HFF-Myc (cell line): ENCODE data around the gene ADGRD1.

Experiments
- DNase-seq: peaks from one replicate; pipeline ENCODE4 v3.0.0-alpha.2; 2011; ENCODE audit warnings: low read depth; ENCODE audit errors: extremely low read depth
- H3K4me3 ChIP-seq: replicated peaks from 2 replicates; pipeline ENCODE4 v1.5.1; 2011; ENCODE audit warnings: low read depth, mild to moderate bottlenecking, control low read depth, low read length
- TF ChIP-seq, protein P1 (sequence below): IDR thresholded peaks from 2 replicates; pipeline ENCODE4 v1.5.1; 2012; ENCODE audit warnings: mild to moderate bottlenecking, low read depth, low read length, control low read depth; ENCODE audit errors: missing control alignments

The ADGRD1 gene

DNA sequence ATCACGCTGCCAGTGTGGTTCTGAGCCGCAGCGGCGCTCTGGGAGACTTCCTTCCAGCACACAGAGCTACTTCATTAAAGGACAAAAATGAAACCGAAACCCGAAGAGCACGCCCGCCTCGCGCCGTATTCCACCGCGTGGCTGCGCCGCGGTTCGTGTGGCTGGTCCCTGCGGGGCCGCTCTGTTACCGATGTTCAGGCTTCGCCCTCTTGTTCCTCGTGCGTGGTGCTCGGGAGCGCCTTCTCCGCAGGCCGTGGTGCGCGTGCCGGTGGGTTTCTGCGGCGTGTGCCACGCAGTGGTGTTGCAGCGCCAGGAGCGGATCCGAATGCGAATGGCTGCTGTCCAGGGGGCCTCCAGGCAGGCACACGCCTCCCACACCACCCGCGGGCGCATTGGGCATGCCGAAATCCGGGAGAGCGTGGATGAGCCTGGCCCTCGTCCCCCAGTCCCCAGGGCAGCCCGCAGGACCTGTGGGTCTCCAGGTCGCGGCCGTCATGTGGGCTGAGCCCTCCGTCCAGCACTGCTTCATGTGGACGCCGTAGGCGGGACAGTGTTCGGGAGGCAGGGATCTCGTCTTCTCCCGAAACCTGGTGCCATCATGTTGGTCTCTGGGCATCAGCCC, 91.2 kb downstream of the ADGRD1 start:
- TF ChIP-seq, protein P1, sequence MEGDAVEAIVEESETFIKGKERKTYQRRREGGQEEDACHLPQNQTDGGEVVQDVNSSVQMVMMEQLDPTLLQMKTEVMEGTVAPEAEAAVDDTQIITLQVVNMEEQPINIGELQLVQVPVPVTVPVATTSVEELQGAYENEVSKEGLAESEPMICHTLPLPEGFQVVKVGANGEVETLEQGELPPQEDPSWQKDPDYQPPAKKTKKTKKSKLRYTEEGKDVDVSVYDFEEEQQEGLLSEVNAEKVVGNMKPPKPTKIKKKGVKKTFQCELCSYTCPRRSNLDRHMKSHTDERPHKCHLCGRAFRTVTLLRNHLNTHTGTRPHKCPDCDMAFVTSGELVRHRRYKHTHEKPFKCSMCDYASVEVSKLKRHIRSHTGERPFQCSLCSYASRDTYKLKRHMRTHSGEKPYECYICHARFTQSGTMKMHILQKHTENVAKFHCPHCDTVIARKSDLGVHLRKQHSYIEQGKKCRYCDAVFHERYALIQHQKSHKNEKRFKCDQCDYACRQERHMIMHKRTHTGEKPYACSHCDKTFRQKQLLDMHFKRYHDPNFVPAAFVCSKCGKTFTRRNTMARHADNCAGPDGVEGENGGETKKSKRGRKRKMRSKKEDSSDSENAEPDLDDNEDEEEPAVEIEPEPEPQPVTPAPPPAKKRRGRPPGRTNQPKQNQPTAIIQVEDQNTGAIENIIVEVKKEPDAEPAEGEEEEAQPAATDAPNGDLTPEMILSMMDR, result no peak
- no peak overlapping the region for H3K4me3 ChIP-seq

DNA sequence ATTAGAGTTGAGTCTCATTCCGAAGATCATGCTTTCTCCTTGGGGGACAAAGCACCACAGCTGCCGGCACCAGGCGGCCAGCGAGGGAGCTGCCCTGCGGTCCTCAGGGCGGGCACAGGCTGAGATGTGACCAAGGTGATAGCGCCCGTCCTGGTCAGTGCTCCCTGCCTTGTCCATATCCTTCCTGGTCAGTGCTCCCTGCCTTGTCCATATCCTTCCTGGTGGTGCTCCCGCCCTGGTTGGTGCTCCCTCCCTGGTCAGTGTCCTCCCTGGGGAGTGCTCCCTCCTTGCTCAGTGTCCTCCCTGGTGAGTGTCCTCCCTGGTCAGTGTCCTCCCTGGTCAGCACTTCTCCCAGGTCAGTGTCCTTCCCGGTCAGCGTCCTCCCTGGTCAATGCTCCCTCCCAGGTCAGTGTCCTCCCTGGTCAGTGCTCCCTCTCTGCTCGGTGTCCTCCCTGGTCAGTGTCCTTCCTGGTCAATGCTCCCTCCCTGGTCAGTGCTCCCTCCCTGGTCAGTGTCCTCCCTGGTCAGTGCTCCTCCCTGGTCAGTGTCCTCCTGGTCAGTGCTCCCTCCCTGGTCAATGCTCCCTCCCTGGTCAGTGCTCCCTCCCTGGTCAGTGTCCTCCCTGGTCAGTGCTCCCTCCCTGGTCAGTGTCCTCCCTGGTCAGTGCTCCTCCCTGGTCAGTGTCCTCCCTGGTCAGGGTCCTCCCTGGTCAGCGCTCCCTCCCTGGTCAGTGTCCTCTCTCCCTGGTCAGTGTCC, 92.2 kb downstream of the ADGRD1 start:
- no peak overlapping the region for H3K4me3 ChIP-seq
- TF ChIP-seq, protein P1, result no peak
- no peak for DNase-seq

More for the DNA sequence above, 91.2 kb downstream of the ADGRD1 start:
- DNase-seq, result no peak

DNA sequence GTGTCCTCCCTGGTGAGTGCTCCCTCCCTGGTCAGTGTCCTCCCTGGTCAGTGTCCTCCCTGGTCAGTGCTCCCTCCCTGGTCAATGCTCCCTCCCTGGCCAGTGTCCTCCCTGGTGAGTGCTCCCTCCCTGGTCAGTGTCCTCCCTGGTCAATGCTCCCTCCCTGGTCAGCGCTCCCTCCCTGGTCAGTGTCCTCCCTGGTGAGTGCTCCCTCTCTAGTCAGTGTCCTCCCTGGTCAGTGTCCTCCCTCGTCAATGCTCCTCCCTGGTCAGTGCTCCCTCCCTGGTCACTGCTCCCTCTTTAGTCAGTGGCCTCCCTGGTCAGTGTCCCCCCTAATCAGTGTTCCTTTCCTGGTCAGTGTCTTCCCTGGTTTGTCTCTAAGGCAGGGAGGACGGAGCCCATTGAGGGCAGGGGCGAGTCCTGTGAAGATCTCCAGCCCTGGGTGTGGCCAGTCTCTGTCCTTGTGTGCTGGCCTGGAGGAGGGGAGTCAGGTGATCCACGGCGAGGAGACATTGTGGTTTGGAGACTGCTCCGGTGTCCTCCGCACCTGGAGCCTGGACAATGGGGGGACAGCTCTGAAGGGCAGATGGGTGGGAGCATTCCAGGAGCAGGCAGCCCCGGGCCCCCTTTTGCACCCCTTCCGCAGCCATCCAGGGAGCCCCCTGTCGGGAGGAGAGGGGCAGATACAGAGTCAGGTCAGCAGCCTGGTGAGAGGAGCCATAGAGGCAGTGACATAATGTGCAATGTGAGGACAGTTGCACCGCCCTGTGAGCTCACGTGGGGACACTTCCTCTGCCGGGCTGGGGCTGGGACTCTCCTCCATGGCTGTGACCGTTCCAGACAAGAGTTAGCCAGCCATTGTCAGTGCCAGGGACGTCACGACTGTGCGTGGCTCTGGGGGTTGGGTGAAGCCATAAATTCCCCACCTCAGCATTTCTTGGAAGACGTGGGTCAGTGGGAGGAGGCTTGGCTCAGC, 93.4 kb downstream of the ADGRD1 start:
- DNase-seq, result no peak
- TF ChIP-seq, protein P1, result no peak
- no peak overlapping the region for H3K4me3 ChIP-seq

DNA sequence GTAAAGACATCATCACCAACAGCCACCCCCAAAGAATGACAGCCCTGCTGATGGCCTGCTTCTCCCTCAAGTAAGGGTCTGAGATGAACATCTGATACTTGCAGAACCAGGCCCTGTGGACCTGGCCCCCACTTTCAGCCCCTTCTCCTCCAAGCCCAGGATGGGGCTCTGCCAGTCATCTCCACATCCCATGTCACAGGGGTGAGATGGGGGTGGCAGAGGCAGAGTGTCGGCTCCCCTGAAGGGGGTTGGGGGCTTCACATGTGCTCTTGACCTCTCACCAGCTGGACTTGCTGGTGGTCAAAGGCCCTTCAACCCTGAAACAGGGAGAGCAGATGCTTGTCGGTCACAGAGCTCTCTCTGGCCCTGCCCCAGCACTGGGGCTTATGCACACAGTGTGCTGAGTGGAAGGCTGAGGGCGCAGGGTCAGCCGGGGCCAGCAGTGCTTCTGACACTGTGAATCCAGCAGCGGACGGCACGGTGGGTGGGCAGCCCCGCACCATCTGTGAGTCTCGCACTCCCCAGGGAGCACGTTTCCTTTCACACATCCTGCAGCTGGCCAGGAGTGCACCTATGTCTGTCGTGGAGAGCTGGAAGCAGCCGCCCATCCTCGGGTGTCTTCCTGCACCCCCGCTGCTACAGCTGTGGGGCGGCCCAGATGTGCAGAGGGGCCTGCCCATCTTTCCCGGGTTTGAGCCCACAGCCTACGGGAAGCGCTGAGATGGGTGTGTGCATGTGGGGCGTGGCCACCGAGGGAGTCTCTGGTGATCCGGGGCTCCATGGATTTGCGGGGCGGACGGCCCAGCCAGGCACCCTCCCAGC, 94.3 kb downstream of the ADGRD1 start:
- no peak for DNase-seq
- H3K4me3 ChIP-seq, result no peak overlapping the region
- TF ChIP-seq, protein P1, result no peak

DNA sequence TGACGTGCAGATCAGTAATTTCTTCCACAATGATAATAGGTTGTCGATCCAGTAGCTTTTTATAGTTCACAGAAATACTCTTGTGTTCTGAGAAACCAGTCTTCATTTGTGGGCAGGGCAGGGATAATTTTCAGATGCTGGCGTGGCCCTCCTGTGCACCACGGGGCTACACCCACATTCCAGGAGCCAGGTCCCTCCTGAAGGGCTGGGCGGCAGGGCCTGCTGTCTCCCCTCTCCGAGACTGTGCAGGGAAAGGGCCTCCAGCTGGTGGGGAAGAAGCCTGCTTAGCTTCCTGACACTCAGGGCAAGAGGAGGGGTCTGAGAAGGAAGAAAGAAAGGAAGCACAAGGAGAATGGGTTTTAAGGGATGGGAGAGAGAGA, 94.9 kb downstream of the ADGRD1 start:
- TF ChIP-seq, protein P1, result no peak
- no peak overlapping the region for H3K4me3 ChIP-seq
- no peak for DNase-seq

DNA sequence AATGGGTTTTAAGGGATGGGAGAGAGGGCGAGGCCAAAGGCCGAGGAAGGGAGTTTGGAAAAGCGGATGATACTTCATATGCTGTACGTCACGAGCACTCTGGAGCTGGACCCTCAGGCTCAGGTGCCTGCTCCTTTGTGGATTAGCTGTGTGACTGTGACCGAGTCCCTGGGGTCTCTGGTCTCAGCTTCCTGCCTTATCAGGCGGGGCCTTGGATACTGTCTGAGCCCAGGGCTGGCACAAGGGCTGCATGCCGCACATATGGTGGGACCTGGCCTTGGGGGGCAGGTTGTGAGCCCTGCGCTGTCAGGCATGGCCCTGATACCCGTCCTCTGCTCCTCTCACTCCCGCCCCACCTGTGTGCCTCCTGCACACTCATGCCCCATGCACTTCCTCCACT, 95.3 kb downstream of the ADGRD1 start:
- TF ChIP-seq, protein P1, result no peak
- DNase-seq, result no peak
- H3K4me3 ChIP-seq, result no peak overlapping the region
